Measurements from ENCODE around the gene TIMM50. TPM values are rescaled to one million over a fixed set of nuclear protein-coding genes. Genes with fewer than 3 reads are reported as not detected.
A peak's percentile ranks its signal among the peaks of the same experiment; 100 is the strongest.

The TIMM50 gene
- 10 to 100 TPM; 25.4 to 61.1 (median 33.2) TPM for total RNA-seq

DNA sequence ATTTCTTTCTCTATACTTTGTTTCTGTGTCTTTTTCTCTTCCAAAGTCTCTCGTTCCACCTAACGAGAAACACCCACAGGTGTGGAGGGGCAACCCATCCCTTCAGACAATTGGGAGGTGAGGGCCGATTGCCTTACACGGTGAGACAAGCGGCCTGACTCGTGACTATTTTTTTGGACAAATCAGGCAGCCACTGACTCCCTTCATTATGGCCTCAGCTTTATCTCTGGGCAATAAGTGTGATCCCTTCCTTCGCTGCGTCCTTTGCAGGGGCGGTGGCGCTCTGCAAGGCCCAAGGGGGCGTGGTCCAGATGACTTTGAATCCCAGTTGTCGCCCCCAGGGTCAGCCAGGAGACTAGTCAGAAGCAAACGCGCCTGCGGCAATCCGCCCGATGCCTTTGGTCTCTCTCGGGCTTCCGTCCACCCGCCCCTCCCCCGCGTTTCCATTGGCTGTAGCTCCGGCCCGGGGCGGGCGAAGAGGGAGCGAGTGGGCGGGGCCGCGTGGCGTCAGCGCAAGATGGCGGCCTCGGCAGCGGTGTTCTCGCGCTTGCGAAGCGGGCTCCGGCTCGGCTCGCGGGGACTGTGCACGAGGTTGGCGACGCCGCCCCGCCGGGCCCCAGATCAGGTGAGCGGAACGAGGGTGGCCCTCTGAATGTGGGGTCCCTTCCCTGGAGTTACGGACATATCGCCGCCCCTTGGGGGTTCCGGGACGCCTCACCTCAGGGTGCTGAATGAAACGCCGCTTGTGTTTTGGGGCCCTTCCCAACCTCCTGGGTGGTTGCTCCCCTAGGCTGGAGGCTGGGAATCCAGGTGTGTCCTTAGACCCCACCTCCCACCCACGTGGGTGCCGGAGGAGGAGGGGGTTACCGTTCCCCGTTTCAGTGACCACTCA, at the start of gene TIMM50:
Gene TIMM50 (plus strand): TSS at position 502 of the 892 bp plus-strand sequence. CDS start 16 bp downstream, at position 518.
- peaks cover 0 to 22% (median 0%) of the 10 kb centered on the region in 3 donors for H3K36me3 ChIP-seq
- H3K27ac ChIP-seq: peak within 1 kb of the TSS; percentile 70 to 86 (median 78)
- H3K9me3 ChIP-seq: no peaks in the 10 kb centered on the region
- peak within 1 kb of the TSS; percentile 79 to 97 (median 92) for H3K4me3 ChIP-seq
- TF ChIP-seq, protein P1, sequence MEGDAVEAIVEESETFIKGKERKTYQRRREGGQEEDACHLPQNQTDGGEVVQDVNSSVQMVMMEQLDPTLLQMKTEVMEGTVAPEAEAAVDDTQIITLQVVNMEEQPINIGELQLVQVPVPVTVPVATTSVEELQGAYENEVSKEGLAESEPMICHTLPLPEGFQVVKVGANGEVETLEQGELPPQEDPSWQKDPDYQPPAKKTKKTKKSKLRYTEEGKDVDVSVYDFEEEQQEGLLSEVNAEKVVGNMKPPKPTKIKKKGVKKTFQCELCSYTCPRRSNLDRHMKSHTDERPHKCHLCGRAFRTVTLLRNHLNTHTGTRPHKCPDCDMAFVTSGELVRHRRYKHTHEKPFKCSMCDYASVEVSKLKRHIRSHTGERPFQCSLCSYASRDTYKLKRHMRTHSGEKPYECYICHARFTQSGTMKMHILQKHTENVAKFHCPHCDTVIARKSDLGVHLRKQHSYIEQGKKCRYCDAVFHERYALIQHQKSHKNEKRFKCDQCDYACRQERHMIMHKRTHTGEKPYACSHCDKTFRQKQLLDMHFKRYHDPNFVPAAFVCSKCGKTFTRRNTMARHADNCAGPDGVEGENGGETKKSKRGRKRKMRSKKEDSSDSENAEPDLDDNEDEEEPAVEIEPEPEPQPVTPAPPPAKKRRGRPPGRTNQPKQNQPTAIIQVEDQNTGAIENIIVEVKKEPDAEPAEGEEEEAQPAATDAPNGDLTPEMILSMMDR (IDR thresholded peaks at IDR 0.05): no peak
- TF ChIP-seq POLR2A (IDR thresholded peaks at IDR 0.05): peak; percentile 45
- no peaks in the 10 kb centered on the region for H3K27me3 ChIP-seq
- peaks cover 0 to 14% (median 7%) of the 10 kb centered on the region in 4 donors for H3K4me1 ChIP-seq
- DNase-seq: peak; percentile 94 to 98 (median 98)

DNA sequence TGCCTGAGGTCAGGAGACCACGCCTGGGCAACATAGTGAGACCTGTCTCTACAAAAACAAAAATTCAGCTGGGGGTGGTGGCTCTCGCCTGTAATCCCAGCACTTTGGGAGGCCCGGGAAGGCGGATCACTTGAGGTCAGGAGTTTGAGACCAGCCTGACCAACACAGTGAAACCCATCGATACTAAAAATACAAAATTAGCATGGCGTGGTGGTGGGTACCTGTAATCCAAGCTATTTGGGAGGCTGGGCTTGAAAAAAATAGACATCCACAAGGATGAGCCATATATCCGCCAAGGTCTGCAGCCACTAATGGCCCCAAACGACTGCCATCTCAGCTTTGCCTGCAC, 48.0 kb upstream of the TIMM50 start:
- Histone ChIP-seq H3K4me1 (peaks cover 0 to 42% (median 19%) of the 10 kb centered on the region in 4 donors), H3K9me3 (no peaks in the 10 kb centered on the region), H3K4me3 (no peak overlapping the region), H3K36me3 (peaks cover 0 to 27% (median 0%) of the 10 kb centered on the region in 3 donors), H3K27me3 (no peaks in the 10 kb centered on the region), H3K27ac (no peak overlapping the region)
- TF ChIP-seq, protein P1 (IDR thresholded peaks at IDR 0.05): no peak
- TF ChIP-seq POLR2A (IDR thresholded peaks at IDR 0.05): no peak
- no peak for DNase-seq

DNA sequence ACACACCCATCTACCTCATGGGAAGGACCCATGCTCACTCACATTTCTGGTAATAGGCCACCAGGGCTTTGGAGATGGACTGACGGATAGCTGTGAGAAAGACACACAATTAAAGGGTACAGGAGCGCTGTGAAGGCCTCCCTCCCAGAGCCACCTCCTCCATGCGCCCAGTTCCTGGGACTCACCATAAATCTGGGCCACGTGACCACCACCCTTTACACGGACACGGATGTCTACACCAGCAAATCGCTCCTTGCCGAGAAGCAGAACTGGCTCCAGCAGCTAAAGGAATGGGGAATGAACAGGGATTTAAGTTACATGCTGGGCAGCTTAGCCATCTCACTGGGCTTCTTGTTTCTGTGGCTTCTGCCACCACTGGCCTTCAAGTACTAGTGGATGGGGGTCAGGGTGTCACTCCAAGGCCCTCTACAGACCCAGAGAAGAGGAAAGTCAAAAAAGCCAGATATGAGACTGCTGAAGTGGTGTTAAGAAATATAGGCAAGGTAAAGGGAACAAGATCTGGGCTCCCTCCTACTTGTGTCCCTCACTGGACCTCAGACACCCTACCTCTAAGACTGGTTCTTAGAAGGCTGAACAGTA, 47.1 kb upstream of the TIMM50 start:
- peaks cover 0 to 27% (median 0%) of the 10 kb centered on the region in 3 donors for H3K36me3 ChIP-seq
- no peaks in the 10 kb centered on the region for H3K27me3 ChIP-seq
- no peaks in the 10 kb centered on the region for H3K9me3 ChIP-seq
- no peak overlapping the region for H3K4me3 ChIP-seq
- TF ChIP-seq, protein P1 (IDR thresholded peaks at IDR 0.05): no peak
- no peak for TF ChIP-seq POLR2A (IDR thresholded peaks at IDR 0.05)
- peak in 1 of 3 donors; percentile 43 for DNase-seq
- H3K27ac ChIP-seq: no peak overlapping the region
- H3K4me1 ChIP-seq: peaks cover 0 to 40% (median 19%) of the 10 kb centered on the region in 4 donors

DNA sequence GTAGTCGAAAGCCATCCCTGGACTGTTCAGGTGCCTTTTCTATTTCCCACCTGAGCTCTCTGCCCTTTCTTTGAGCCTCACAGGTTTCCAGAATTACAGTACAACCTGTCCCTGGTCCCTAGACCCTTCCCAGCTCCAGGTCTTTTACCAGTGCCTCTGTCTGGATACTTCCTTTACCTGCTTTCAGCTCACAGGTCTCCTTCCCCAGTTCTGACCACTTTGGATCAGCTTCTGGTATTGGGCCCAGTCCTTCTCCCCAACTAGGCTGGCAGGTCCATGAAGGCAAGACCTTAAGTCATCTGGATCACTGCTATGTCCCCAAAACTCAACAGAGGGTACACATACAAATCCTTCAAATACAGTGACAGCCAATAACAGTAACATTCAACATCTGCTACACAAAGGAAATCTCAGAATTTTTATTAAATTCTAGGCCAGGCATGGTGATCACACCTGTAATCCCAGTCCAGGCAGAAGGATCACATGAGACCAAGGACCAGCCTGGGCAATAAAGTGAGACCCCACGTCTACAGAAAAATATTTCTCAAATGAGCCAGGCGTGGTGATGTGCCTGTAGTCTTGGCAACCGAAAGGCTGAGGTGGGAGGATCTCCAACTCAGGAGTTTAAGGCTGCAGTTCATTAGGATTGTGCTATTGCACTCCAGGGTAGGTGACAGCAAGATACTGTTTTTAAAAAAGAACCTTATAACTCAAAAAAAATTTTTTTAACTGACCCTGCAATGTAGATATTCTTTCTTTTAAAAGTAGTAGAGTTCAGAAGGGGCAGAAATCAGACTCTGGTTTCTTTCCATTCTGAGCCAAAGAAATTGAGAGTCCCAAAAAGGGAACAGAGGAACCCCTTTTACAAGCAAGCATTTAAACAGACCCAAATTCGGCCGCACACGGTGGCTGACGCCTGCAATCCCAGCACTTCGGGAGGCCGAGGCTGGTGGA, 46.2 kb upstream of the TIMM50 start:
- TF ChIP-seq POLR2A (IDR thresholded peaks at IDR 0.05): no peak
- TF ChIP-seq, protein P1 (IDR thresholded peaks at IDR 0.05): no peak
- no peak for DNase-seq
- H3K36me3 ChIP-seq: peaks cover 0 to 27% (median 0%) of the 10 kb centered on the region in 3 donors
- peak overlapping the region; percentile 79 to 91 (median 88) for H3K27ac ChIP-seq
- H3K4me1 ChIP-seq: peaks cover 0 to 34% (median 19%) of the 10 kb centered on the region in 4 donors
- no peaks in the 10 kb centered on the region for H3K27me3 ChIP-seq
- H3K4me3 ChIP-seq: peak overlapping the region; percentile 82 to 91 (median 85)
- H3K9me3 ChIP-seq: no peaks in the 10 kb centered on the region

Measured in Peyer's patch (tissue), 4 donors.